H1 (cell line): Measurements from ENCODE around the gene BTAF1. TPM values are rescaled to one million over a fixed set of nuclear protein-coding genes. Genes with fewer than 3 reads are reported as not detected.

Experiments used
- CTCF ChIA-PET: fragments of 300-600 bp; sonication (Branson Sonifier 250); formaldehyde crosslinking; loops from one replicate; lab custom pipeline; 2021; ENCODE audit not compliant: partially characterized antibody; lab: Charles Lee
- POLR2A ChIA-PET: fragments of 300-600 bp; sonication (Branson Sonifier 250); formaldehyde crosslinking; loops from one replicate; lab custom pipeline; 2021; ENCODE audit warnings: inconsistent platforms; ENCODE audit not compliant: partially characterized antibody; lab: Charles Lee
- DNase-seq, 2 experiments: peaks; one replicate each; pipeline versions ENCODE4 v3.0.0 to v3.0.0-alpha.2; 2010 to 2022; ENCODE audit warnings: low spot score in 2 of 2, low read depth in 1 of 2, mixed read lengths in 1 of 2
- FAIRE-seq: peaks from 2 replicates; lab custom pipeline; 2011; peaks lifted over from hg19 to GRCh38; lab: Jason Lieb, UNC
- H2AFZ ChIP-seq: 2 replicates; pipeline ENCODE4 v1.8.1; 2012; ENCODE audit warnings: low read length, inconsistent platforms
- H2AK5ac ChIP-seq: 2 replicates; pipeline ENCODE4 v1.6.1; 2013; ENCODE audit warnings: low read depth, low read length
- H2BK120ac ChIP-seq: replicated peaks from 2 replicates; pipeline ENCODE3; 2013; ENCODE audit warnings: low read depth, low read length, inconsistent platforms
- H2BK12ac ChIP-seq: 2 replicates; pipeline ENCODE4 v1.6.1; 2013; ENCODE audit warnings: low read depth, low read length
- H2BK15ac ChIP-seq: 2 replicates; pipeline ENCODE4 v1.6.1; 2013; ENCODE audit warnings: low read length
- H2BK20ac ChIP-seq: 2 replicates; pipeline ENCODE4 v1.6.1; 2013; ENCODE audit warnings: low read length
- H2BK5ac ChIP-seq: 2 replicates; pipeline ENCODE4 v1.6.1; 2013; ENCODE audit warnings: low read depth, low read length
- H3K14ac ChIP-seq: 2 replicates; pipeline ENCODE4 v1.6.1; 2013; ENCODE audit warnings: inconsistent platforms; ENCODE audit not compliant: insufficient read length
- H3K18ac ChIP-seq: 2 replicates; pipeline ENCODE4 v1.6.1; 2013; ENCODE audit warnings: low read length; ENCODE audit errors: extremely low read depth
- H3K23ac ChIP-seq: 2 replicates; pipeline ENCODE4 v1.6.1; 2013; ENCODE audit warnings: inconsistent platforms; ENCODE audit not compliant: insufficient read length
- H3K23me2 ChIP-seq: 2 replicates; pipeline ENCODE4 v1.6.1; 2013; ENCODE audit warnings: low read depth, low read length
- H3K27ac ChIP-seq: 2 replicates; pipeline ENCODE4 v1.6.1; 2011; ENCODE audit warnings: low read depth, low read length, inconsistent platforms
- H3K27me3 ChIP-seq, 4 experiments: replicated peaks in 1 of 4; 1 replicate in 1 of 4; 2 replicates in 3 of 4; pipeline versions ENCODE4 v1.6.1 to v1.8.1; 2011 to 2013; ENCODE audit warnings: low read length in 3 of 4, mild to moderate bottlenecking in 3 of 4, inconsistent platforms in 2 of 4, mixed read lengths in 2 of 4, moderate library complexity in 1 of 4; ENCODE audit not compliant: control insufficient read depth in 3 of 4, insufficient read depth in 3 of 4; ENCODE audit errors: extremely low read depth in 1 of 4
- H3K36me3 ChIP-seq, 4 experiments: 2 replicates each; pipeline versions ENCODE4 v1.6.1 to v1.8.1; 2011 to 2013; ENCODE audit warnings: mild to moderate bottlenecking in 4 of 4, low read length in 3 of 4, moderate library complexity in 2 of 4, control low read depth in 1 of 4, inconsistent platforms in 1 of 4; ENCODE audit not compliant: insufficient read depth in 4 of 4, control insufficient read depth in 2 of 4
- H3K4ac ChIP-seq: replicated peaks from 2 replicates; pipeline ENCODE3; 2013; ENCODE audit warnings: low read length, low read depth, mixed read lengths, inconsistent platforms; ENCODE audit not compliant: insufficient read length
- H3K4me1 ChIP-seq, 4 experiments: replicated peaks in 1 of 4; 1 replicate in 1 of 4; 2 replicates in 3 of 4; pipeline versions ENCODE4 v1.6.1 to v1.8.1; 2011 to 2013; ENCODE audit warnings: low read length in 3 of 4, inconsistent platforms in 2 of 4, mixed read lengths in 1 of 4; ENCODE audit not compliant: insufficient read depth in 4 of 4, control insufficient read depth in 3 of 4
- H3K4me2 ChIP-seq, 2 experiments: 2 replicates each; pipeline versions ENCODE4 v1.6.1 to v1.8.1; 2011 to 2013; ENCODE audit warnings: low read depth in 2 of 2, low read length in 2 of 2, control low read depth in 1 of 2, inconsistent platforms in 1 of 2, mild to moderate bottlenecking in 1 of 2; ENCODE audit not compliant: insufficient read depth in 1 of 2
- H3K4me3 ChIP-seq, 4 experiments: fragments of 200-600, 300-600 bp in 1 of 4; sonication (generic), shearing (Covaris generic), sonication (Bioruptor Twin) in 1 of 4; 2 replicates each; pipeline versions ENCODE4 v1.5.1 to v1.8.1; 2011 to 2016; ENCODE audit warnings: low read length in 4 of 4, low read depth in 3 of 4, control low read depth in 2 of 4, inconsistent platforms in 2 of 4, mild to moderate bottlenecking in 2 of 4, mixed read lengths in 1 of 4, moderate library complexity in 1 of 4; ENCODE audit not compliant: insufficient read depth in 2 of 4; ENCODE audit errors: extremely low read depth in 1 of 4
- H3K56ac ChIP-seq: replicated peaks from 2 replicates; pipeline ENCODE3; 2013; ENCODE audit warnings: low read depth, mild to moderate bottlenecking, mixed read lengths, low read length, inconsistent platforms; ENCODE audit not compliant: insufficient read length
- H3K79me1 ChIP-seq: 2 replicates; pipeline ENCODE4 v1.6.1; 2013; ENCODE audit warnings: low read depth, low read length, control low read depth
- H3K79me2 ChIP-seq, 2 experiments: 2 replicates each; pipeline versions ENCODE4 v1.6.1 to v1.8.1; 2012 to 2013; ENCODE audit warnings: low read length in 2 of 2, mild to moderate bottlenecking in 2 of 2, inconsistent platforms in 1 of 2; ENCODE audit not compliant: insufficient read depth in 2 of 2, control insufficient read depth in 1 of 2
- H3K9ac ChIP-seq, 4 experiments: replicated peaks in 1 of 4; 1 replicate in 1 of 4; 2 replicates in 3 of 4; pipeline versions ENCODE4 v1.6.1 to v1.8.1; 2011 to 2013; ENCODE audit warnings: low read depth in 3 of 4, low read length in 3 of 4, control low read depth in 2 of 4, mild to moderate bottlenecking in 2 of 4, moderate library complexity in 2 of 4, inconsistent platforms in 1 of 4; ENCODE audit errors: extremely low read depth in 1 of 4
- H3K9me3 ChIP-seq, 2 experiments: 2 replicates each; pipeline versions ENCODE4 v1.6.1 to v1.8.1; 2012 to 2013; ENCODE audit warnings: mild to moderate bottlenecking in 2 of 2, moderate library complexity in 2 of 2, control low read depth in 1 of 2, inconsistent platforms in 1 of 2, low read depth in 1 of 2, low read length in 1 of 2, mixed read lengths in 1 of 2; ENCODE audit not compliant: insufficient read depth in 2 of 2
- H4K20me1 ChIP-seq, 2 experiments: replicated peaks in 1 of 2; 2 replicates each; pipeline versions ENCODE3 to v1.8.1; 2011 to 2013; ENCODE audit warnings: inconsistent platforms in 2 of 2, low read length in 2 of 2, mild to moderate bottlenecking in 1 of 2; ENCODE audit not compliant: insufficient read depth in 2 of 2, control insufficient read depth in 1 of 2
- H4K5ac ChIP-seq: 2 replicates; pipeline ENCODE4 v1.6.1; 2013; ENCODE audit warnings: low read length, low read depth, mixed read lengths, inconsistent platforms; ENCODE audit not compliant: insufficient read length
- H4K8ac ChIP-seq: 2 replicates; pipeline ENCODE4 v1.8.0; 2013; ENCODE audit warnings: mild to moderate bottlenecking, moderate library complexity, low read length, inconsistent platforms; ENCODE audit not compliant: insufficient read depth; ENCODE audit errors: extremely low read depth
- H4K91ac ChIP-seq: replicated peaks from 2 replicates; pipeline ENCODE3; 2013; ENCODE audit warnings: low read length, mixed read lengths, inconsistent platforms; ENCODE audit not compliant: insufficient read length
- ATF2 ChIP-seq: IDR thresholded peaks from 2 replicates; pipeline ENCODE4 v1.6.1; 2012; ENCODE audit warnings: low read length, inconsistent platforms
- CBX5 ChIP-seq: fragments of 300-800, 300-1000 bp; sonication (generic); IDR thresholded peaks from 2 replicates; pipeline ENCODE4 v1.7.1; 2016; ENCODE audit warnings: antibody characterized with exemption, low read length, low read depth
- CHD1 ChIP-seq: IDR thresholded peaks from 2 replicates; pipeline ENCODE4 v1.6.1; 2012; ENCODE audit warnings: low read depth, low read length, improper control_type of control experiment
- JUN ChIP-seq: IDR thresholded peaks from 2 replicates; pipeline ENCODE4 v1.6.1; 2011; ENCODE audit warnings: low read depth, mild to moderate bottlenecking, improper control_type of control experiment, low read length
- KDM1A ChIP-seq: fragments of 200-600, 300-600 bp; sonication (generic); IDR thresholded peaks from 2 replicates; pipeline ENCODE4 v1.7.1; 2016; ENCODE audit warnings: mild to moderate bottlenecking, low read length, borderline replicate concordance
- TAF7 ChIP-seq: optimal IDR thresholded peaks from 2 replicates; pipeline ENCODE3; 2011; ENCODE audit warnings: low read depth, mild to moderate bottlenecking, inconsistent platforms, low read length, moderate library complexity, borderline replicate concordance
- TCF12 ChIP-seq: IDR thresholded peaks from 2 replicates; pipeline ENCODE4 v1.6.1; 2011; ENCODE audit warnings: low read depth, mild to moderate bottlenecking, low read length
- WGBS, 2 experiments: shearing (Covaris generic) in 1 of 2; methylation state at CpG; one replicate each; pipeline versions ENCODE4 v1.1.6 to v1.1.7; 2013 to 2015; ENCODE audit warnings: low lambda C conversion rate in 2 of 2, mixed read lengths in 2 of 2, inconsistent platforms in 1 of 2, low coverage in 1 of 2, missing lambda C conversion rate in 1 of 2; ENCODE audit not compliant: insufficient replicate concordance in 2 of 2, insufficient coverage in 1 of 2, insufficient read length in 1 of 2; ENCODE audit errors: extremely low coverage in 1 of 2, missing lambda C conversion rate in 1 of 2; 5-methylcytosine and 5-hydroxymethylcytosine counted together
- polyA plus RNA-seq, 7 experiments: library from polyadenylated mRNA; depleted of rRNA in 3 of 7; stranded (reverse) in 5 of 7; unstranded in 2 of 7; fragments of >200 nt in 5 of 7; fragments of 200-250 nt in 2 of 7; gene quantifications; 1 replicate in 5 of 7; 2 replicates in 1 of 7; 4 replicates in 1 of 7; pipeline versions ENCODE4 v1.2.1 to v1.2.3, GENCODE V29; 2011 to 2013; ENCODE audit warnings: missing spikeins in 2 of 7, mixed read lengths in 2 of 7
- total RNA-seq: library from RNA; stranded (reverse); fragmentation: NEBNext Ultra II Directional; extraction: Animal tissue kit (Norgen Biotek cat#: 25700); gene quantifications from 2 replicates; pipeline ENCODE4 v1.2.1, GENCODE V29; 2021

BTAF1 gene
- total and polyA plus RNA-seq, 2 of the 8 experiments (the other 6 are each of a cell fraction or from before 2014, with no cell fraction given): 24.5 to 39.1 TPM

- Histone ChIP-seq H3K4me3 (no peak overlapping the region), H3K14ac (no peak overlapping the region), H3K4me1 (peaks cover 4 to 9% (median 7%) of the 10 kb centered on the region in 4 experiments; a peak in 5 of 7 replicates), H3K23ac (no peak overlapping the region), H2BK120ac (no peak overlapping the region), H3K27me3 (no peaks in the 10 kb centered on the region), H3K36me3 (peaks cover 4 to 38% (median 13%) of the 10 kb centered on the region in 4 experiments)
- 96% methylated on average over 3 of the region's 3 CpGs; no CpG with 5 or more reads in 1 of the 2 experiments for WGBS, 2 experiments
- no peak for DNase-seq
- TF ChIP-seq TCF12: no peak
- TF ChIP-seq CBX5: no peak
- no peak for TF ChIP-seq KDM1A
- no peak for TF ChIP-seq ATF2
- no peak for TF ChIP-seq JUN
- no peak for TF ChIP-seq TAF7
- no peak for TF ChIP-seq CHD1
- TF ChIP-seq, all 59 proteins: peak for 0
- Histone ChIP-seq H2BK5ac (no peak overlapping the region), H2BK20ac (no peak overlapping the region), H2AFZ (no peak overlapping the region), H3K9ac (no peak overlapping the region), H2BK12ac (no peak overlapping the region), H3K9me3 (no peaks in the 10 kb centered on the region), H3K4ac (no peak overlapping the region), H2BK15ac (no peak overlapping the region), H3K79me2 (no peaks in the 10 kb centered on the region), H3K27ac (no peak overlapping the region), H4K5ac (no peak overlapping the region), H3K18ac (no peak overlapping the region), H3K56ac (no peak overlapping the region), H3K23me2 (no peaks in the 10 kb centered on the region), H4K8ac (no peak overlapping the region), H4K20me1 (no peaks in the 10 kb centered on the region), H3K4me2 (no peak overlapping the region), H3K79me1 (no peaks in the 10 kb centered on the region), H4K91ac (no peak overlapping the region), H2AK5ac (no peak overlapping the region)
- FAIRE-seq: no peak
- ChIA-PET CTCF (interaction anchor here (0.5 to 1.0 kb wide), 2 partner anchors 10 to 12 kb away, joined by 3 read pairs; no protein-coding TSS in a partner anchor), POLR2A (no interaction called here)
These were observed 108.0 kb downstream of the BTAF1 start for GRCh38 chr10:92031580-92031979.
